ENCODE data around the gene SUN1.

- TF ChIP-seq TAF1 (IDR thresholded peaks at IDR 0.05; ENCODE audit: borderline replicate concordance, insufficient read depth, low read length) (no peak), POLR2AphosphoS5 (IDR thresholded peaks at IDR 0.05; ENCODE audit: low read depth, low read length) (no peak), REST (IDR thresholded peaks at IDR 0.05; ENCODE audit: insufficient read depth in 1 of 2, low read depth in 2 of 2, low read length in 2 of 2) (no peak), SIN3A (IDR thresholded peaks at IDR 0.05; ENCODE audit: borderline replicate concordance, insufficient read depth, low read length) (no peak), FOXP2 (optimal IDR thresholded peaks at IDR 0.05; ENCODE audit: borderline replicate concordance, extremely low read depth, extremely low read length, insufficient read depth) (no peak)
Observed at GRCh38 chr7:918441-919113, 86.3 kb downstream of the SUN1 start.

All from PFSK-1 (cell line).